ENCODE results near the gene BPIFB1. TPM values are rescaled to one million over a fixed set of nuclear protein-coding genes. Genes with fewer than 3 reads are reported as not detected.

BPIFB1 gene
- total and polyA plus RNA-seq, 10 of the 15 experiments (the other 5 are each of a cell fraction or from before 2014, with no cell fraction given) = 0.13 TPM; not detected in 9

GRCh38 chr20:33239979-33240736, 42.9 kb upstream of the BPIFB1 start (continued):
- TF ChIP-seq ZBTB4 (CRISPR knock-in tag; IDR thresholded peaks at IDR 0.05) (no peak), RUNX3 (IDR thresholded peaks at IDR 0.05; ENCODE audit: low read length) (no peak), IRF3 (IDR thresholded peaks at IDR 0.05) (no peak), BCLAF1 (IDR thresholded peaks at IDR 0.05) (no peak), SMAD1 (IDR thresholded peaks at IDR 0.05; ENCODE audit: low read depth, partially characterized antibody) (no peak), BHLHE40 (IDR thresholded peaks at IDR 0.05; ENCODE audit: borderline replicate concordance in 1 of 2, low read depth in 2 of 2, low read length in 1 of 2) (no peak)
